OCI-LY3 (cell line): ENCODE data around the gene KIAA1328.

Source experiments
- H2AFZ ChIP-seq: fragments of 200-600, 300-600 bp; shearing (Covaris generic); 2 replicates; pipeline ENCODE4 v1.6.0; 2014; ENCODE audit warnings: antibody characterized with exemption, low read depth, low read length
- H3K27ac ChIP-seq: fragments of 200-600, 300-600 bp; sonication (generic); 2 replicates; pipeline ENCODE4 v1.5.1; 2014; ENCODE audit warnings: mild to moderate bottlenecking, low read length, moderate library complexity, mixed read lengths
- H3K27me3 ChIP-seq: fragments of 200-600, 300-600 bp; sonication (generic); 2 replicates; pipeline ENCODE4 v1.6.1; 2014; ENCODE audit warnings: low read depth, low read length, mixed read lengths
- H3K36me3 ChIP-seq: fragments of 200-600, 300-600 bp; sonication (generic); replicated peaks from 2 replicates; pipeline ENCODE3; 2014; ENCODE audit warnings: low read depth, low read length, mixed read lengths
- H3K4me1 ChIP-seq: fragments of 300-600, 200-600 bp; sonication (generic); 2 replicates; pipeline ENCODE4 v1.6.1; 2014; ENCODE audit warnings: low read length, mixed read lengths
- H3K4me2 ChIP-seq: fragments of 200-600, 300-600 bp; sonication (generic); 2 replicates; pipeline ENCODE4 v1.6.1; 2014; ENCODE audit warnings: low read length, mixed read lengths
- H3K4me3 ChIP-seq: fragments of 300-600, 200-600 bp; sonication (generic); 2 replicates; pipeline ENCODE4 v1.5.1; 2014; ENCODE audit warnings: antibody characterized with exemption, mild to moderate bottlenecking, low read length, moderate library complexity
- H3K79me2 ChIP-seq: fragments of 300-600, 200-600 bp; shearing (Covaris generic); 2 replicates; pipeline ENCODE4 v1.6.1; 2014; ENCODE audit warnings: mild to moderate bottlenecking, low read length, mixed read lengths
- H3K9ac ChIP-seq: fragments of 300-600, 200-600 bp; shearing (Covaris generic); 2 replicates; pipeline ENCODE4 v1.6.0; 2014; ENCODE audit warnings: mild to moderate bottlenecking, low read length, moderate library complexity
- H3K9me3 ChIP-seq: fragments of 200-600, 300-600 bp; shearing (Covaris generic); 2 replicates; pipeline ENCODE4 v1.6.1; 2014; ENCODE audit warnings: low read length, mixed read lengths; ENCODE audit not compliant: insufficient read depth
- H4K20me1 ChIP-seq: fragments of 200-600, 300-600 bp; sonication (generic); 2 replicates; pipeline ENCODE4 v1.6.1; 2016; ENCODE audit warnings: low read length, mixed read lengths; ENCODE audit not compliant: insufficient read depth
- CTCF ChIP-seq: fragments of 200-600, 300-600 bp; sonication (generic); IDR thresholded peaks from 2 replicates; pipeline ENCODE4 v1.5.1; 2014; ENCODE audit warnings: antibody characterized with exemption, low read length, low read depth
- EZH2phosphoT487 ChIP-seq: fragments of 200-600 bp; shearing (Covaris generic); IDR thresholded peaks from 2 replicates; pipeline ENCODE4 v1.6.1; 2018; ENCODE audit warnings: antibody characterized with exemption, mixed run types, low read depth

The KIAA1328 gene

GRCh38 chr18:37144921-37145320 lies 316.0 kb downstream of the KIAA1328 start:
- Histone ChIP-seq H3K79me2 (no peaks in the 10 kb centered on the region), H3K9ac (no peak overlapping the region), H3K9me3 (no peaks in the 10 kb centered on the region), H3K4me1 (no peaks in the 10 kb centered on the region), H3K36me3 (no peaks in the 10 kb centered on the region), H3K4me2 (no peak overlapping the region), H3K4me3 (no peak overlapping the region), H2AFZ (no peak overlapping the region), H3K27ac (no peak overlapping the region), H3K27me3 (no peaks in the 10 kb centered on the region), H4K20me1 (no peaks in the 10 kb centered on the region)
- TF ChIP-seq EZH2phosphoT487: no peak
- no peak for TF ChIP-seq CTCF

GRCh38 chr18:37156330-37156942 lies 327.5 kb downstream of the KIAA1328 start:
- no peak for TF ChIP-seq CTCF
- no peak overlapping the region for H3K9ac ChIP-seq
- no peak overlapping the region for H2AFZ ChIP-seq
- H3K4me2 ChIP-seq: no peak overlapping the region
- no peaks in the 10 kb centered on the region for H3K79me2 ChIP-seq
- no peaks in the 10 kb centered on the region for H3K27me3 ChIP-seq
- H3K36me3 ChIP-seq: no peaks in the 10 kb centered on the region
- no peaks in the 10 kb centered on the region for H4K20me1 ChIP-seq
- H3K27ac ChIP-seq: no peak overlapping the region
- H3K9me3 ChIP-seq: no peaks in the 10 kb centered on the region
- H3K4me3 ChIP-seq: no peak overlapping the region
- no peaks in the 10 kb centered on the region for H3K4me1 ChIP-seq

- H3K36me3 ChIP-seq: no peaks in the 10 kb centered on the region
- TF ChIP-seq EZH2phosphoT487 (no peak), CTCF (no peak)
- no peak overlapping the region for H3K9ac ChIP-seq
- no peaks in the 10 kb centered on the region for H3K9me3 ChIP-seq
- no peaks in the 10 kb centered on the region for H3K4me1 ChIP-seq
- H2AFZ ChIP-seq: no peak overlapping the region
- H4K20me1 ChIP-seq: no peaks in the 10 kb centered on the region
- H3K27me3 ChIP-seq: no peaks in the 10 kb centered on the region
- no peak overlapping the region for H3K4me3 ChIP-seq
- H3K79me2 ChIP-seq: no peaks in the 10 kb centered on the region
- no peak overlapping the region for H3K4me2 ChIP-seq
- H3K27ac ChIP-seq: no peak overlapping the region
These were observed 331.3 kb downstream of the KIAA1328 start for GRCh38 chr18:37160038-37160820.

GRCh38 chr18:37161491-37161890 lies 332.6 kb downstream of the KIAA1328 start:
- Histone ChIP-seq H3K36me3 (no peaks in the 10 kb centered on the region), H3K9me3 (no peaks in the 10 kb centered on the region), H3K4me3 (no peak overlapping the region), H3K9ac (no peak overlapping the region), H3K27ac (no peak overlapping the region), H2AFZ (no peak overlapping the region), H3K79me2 (no peaks in the 10 kb centered on the region), H3K27me3 (no peaks in the 10 kb centered on the region), H3K4me1 (no peaks in the 10 kb centered on the region), H4K20me1 (no peaks in the 10 kb centered on the region), H3K4me2 (no peak overlapping the region)
- no peak for TF ChIP-seq CTCF
- no peak for TF ChIP-seq EZH2phosphoT487
